Measurements from ENCODE around the gene ARHGAP11B.
"Not testable (repeated sequence)": the region's sequence is repeated elsewhere in the genome, so short reads cannot be mapped to it uniquely, and the experiment has no call there.

The ARHGAP11B gene
- long read RNA-seq, partial matches to known transcripts: 2 of 2 reads
- long read RNA-seq, other reads (novel, unspliced or antisense): 0 of 2 reads

GRCh38 chr15:30625436-30626193, at the start of gene ARHGAP11B:
Gene ARHGAP11B (plus strand): TSS chr15:30626128.
- POLR2A ChIA-PET (ENCODE audit: unreplicated experiment); H4K20me1 ChIP-seq (ENCODE audit: insufficient read depth); H3K36me3 ChIP-seq (ENCODE audit: low read depth); CTCF ChIA-PET; H3K9me3 ChIP-seq (ENCODE audit: insufficient read depth, low read depth); intact Hi-C loops (cut with micrococcal nuclease; ENCODE audit: unreplicated experiment); H3F3A ChIP-seq (ENCODE audit: insufficient read depth, low read depth); H3K27me3 ChIP-seq (ENCODE audit: insufficient read depth, low read depth); H3K9me2 ChIP-seq (ENCODE audit: insufficient read depth): not testable (repeated sequence)
- peak within 1 kb of the TSS; percentile 91 for H3K4me3 ChIP-seq
- DNase-seq: peak; percentile 81 to 94
- peaks cover 43% of the 10 kb centered on the region for H3K79me2 ChIP-seq (ENCODE audit: low read depth)
- H3K27ac ChIP-seq: peak within 1 kb of the TSS; percentile 64
- peak within 1 kb of the TSS; percentile 82 for H3K4me2 ChIP-seq
- peak within 1 kb of the TSS; percentile 86 for H2AFZ ChIP-seq
- TSS peak; percentile 96 for BruUV-seq (replicated peaks)
- H3K4me1 ChIP-seq (replicated peaks; ENCODE audit: insufficient read depth): peaks cover 13% of the 10 kb centered on the region; the same call in 1 of the 2 replicates

GRCh38 chr15:30579394-30579970, 46.4 kb upstream of the ARHGAP11B start:
- intact Hi-C loops (cut with micrococcal nuclease; ENCODE audit: unreplicated experiment); H3F3A ChIP-seq (ENCODE audit: insufficient read depth, low read depth); H3K9me2 ChIP-seq (ENCODE audit: insufficient read depth); H3K4me2 ChIP-seq; POLR2A ChIA-PET (ENCODE audit: unreplicated experiment); CTCF ChIA-PET; H3K27me3 ChIP-seq (ENCODE audit: insufficient read depth, low read depth); H3K27ac ChIP-seq; BruUV-seq (replicated peaks); H3K36me3 ChIP-seq (ENCODE audit: low read depth); H4K20me1 ChIP-seq (ENCODE audit: insufficient read depth); H2AFZ ChIP-seq; H3K4me3 ChIP-seq; DNase-seq; H3K4me1 ChIP-seq (replicated peaks; ENCODE audit: insufficient read depth); H3K79me2 ChIP-seq (ENCODE audit: low read depth); H3K9me3 ChIP-seq (ENCODE audit: insufficient read depth, low read depth): not testable (repeated sequence)

- H3K4me1 ChIP-seq (replicated peaks; ENCODE audit: insufficient read depth); H3K9me2 ChIP-seq (ENCODE audit: insufficient read depth); H3K4me3 ChIP-seq; H3K4me2 ChIP-seq; H3K27ac ChIP-seq; H3K9me3 ChIP-seq (ENCODE audit: insufficient read depth, low read depth); intact Hi-C loops (cut with micrococcal nuclease; ENCODE audit: unreplicated experiment); H2AFZ ChIP-seq; BruUV-seq (replicated peaks); H3K79me2 ChIP-seq (ENCODE audit: low read depth); H3K27me3 ChIP-seq (ENCODE audit: insufficient read depth, low read depth); H4K20me1 ChIP-seq (ENCODE audit: insufficient read depth); POLR2A ChIA-PET (ENCODE audit: unreplicated experiment); H3K36me3 ChIP-seq (ENCODE audit: low read depth); DNase-seq; H3F3A ChIP-seq (ENCODE audit: insufficient read depth, low read depth); CTCF ChIA-PET: not testable (repeated sequence)
Observed at GRCh38 chr15:30580716-30581115, 45.2 kb upstream of the ARHGAP11B start.

GRCh38 chr15:30598953-30599352, 27.0 kb upstream of the ARHGAP11B start:
- intact Hi-C loops (cut with micrococcal nuclease; ENCODE audit: unreplicated experiment); H3F3A ChIP-seq (ENCODE audit: insufficient read depth, low read depth); H3K27me3 ChIP-seq (ENCODE audit: insufficient read depth, low read depth); H2AFZ ChIP-seq; DNase-seq; H3K36me3 ChIP-seq (ENCODE audit: low read depth); H3K4me1 ChIP-seq (replicated peaks; ENCODE audit: insufficient read depth); H3K9me3 ChIP-seq (ENCODE audit: insufficient read depth, low read depth); H3K4me3 ChIP-seq; CTCF ChIA-PET; H4K20me1 ChIP-seq (ENCODE audit: insufficient read depth); H3K27ac ChIP-seq; POLR2A ChIA-PET (ENCODE audit: unreplicated experiment); H3K79me2 ChIP-seq (ENCODE audit: low read depth); H3K4me2 ChIP-seq; BruUV-seq (replicated peaks); H3K9me2 ChIP-seq (ENCODE audit: insufficient read depth): not testable (repeated sequence)
- TF ChIP-seq CTCF (conservative IDR thresholded peaks at IDR 0.05): peak; percentile 30; the same call in 1 of the 2 replicates

GRCh38 chr15:30603796-30604195, 22.1 kb upstream of the ARHGAP11B start, which contains the start of gene GOLGA8H:
Gene GOLGA8H (plus strand): TSS chr15:30604028. CDS start chr15:30604126, 98 bp downstream.
- H3K27me3 ChIP-seq (ENCODE audit: insufficient read depth, low read depth); DNase-seq; CTCF ChIA-PET; intact Hi-C loops (cut with micrococcal nuclease; ENCODE audit: unreplicated experiment); BruUV-seq (replicated peaks); H2AFZ ChIP-seq; H4K20me1 ChIP-seq (ENCODE audit: insufficient read depth); H3F3A ChIP-seq (ENCODE audit: insufficient read depth, low read depth); H3K27ac ChIP-seq; H3K9me2 ChIP-seq (ENCODE audit: insufficient read depth); H3K4me3 ChIP-seq; H3K4me1 ChIP-seq (replicated peaks; ENCODE audit: insufficient read depth); POLR2A ChIA-PET (ENCODE audit: unreplicated experiment); H3K79me2 ChIP-seq (ENCODE audit: low read depth); H3K4me2 ChIP-seq; H3K36me3 ChIP-seq (ENCODE audit: low read depth); H3K9me3 ChIP-seq (ENCODE audit: insufficient read depth, low read depth): not testable (repeated sequence)

- H3K79me2 ChIP-seq (ENCODE audit: low read depth); CTCF ChIA-PET; H3K9me2 ChIP-seq (ENCODE audit: insufficient read depth); H4K20me1 ChIP-seq (ENCODE audit: insufficient read depth); POLR2A ChIA-PET (ENCODE audit: unreplicated experiment); intact Hi-C loops (cut with micrococcal nuclease; ENCODE audit: unreplicated experiment); H2AFZ ChIP-seq; H3K9me3 ChIP-seq (ENCODE audit: insufficient read depth, low read depth); BruUV-seq (replicated peaks); H3K27ac ChIP-seq; H3F3A ChIP-seq (ENCODE audit: insufficient read depth, low read depth); H3K4me3 ChIP-seq; H3K4me2 ChIP-seq; H3K4me1 ChIP-seq (replicated peaks; ENCODE audit: insufficient read depth); H3K36me3 ChIP-seq (ENCODE audit: low read depth); H3K27me3 ChIP-seq (ENCODE audit: insufficient read depth, low read depth); DNase-seq: not testable (repeated sequence)
Observed at GRCh38 chr15:30612271-30612670, 13.7 kb upstream of the ARHGAP11B start.
